ENCODE measurements around the gene CIDEB.

DNA sequence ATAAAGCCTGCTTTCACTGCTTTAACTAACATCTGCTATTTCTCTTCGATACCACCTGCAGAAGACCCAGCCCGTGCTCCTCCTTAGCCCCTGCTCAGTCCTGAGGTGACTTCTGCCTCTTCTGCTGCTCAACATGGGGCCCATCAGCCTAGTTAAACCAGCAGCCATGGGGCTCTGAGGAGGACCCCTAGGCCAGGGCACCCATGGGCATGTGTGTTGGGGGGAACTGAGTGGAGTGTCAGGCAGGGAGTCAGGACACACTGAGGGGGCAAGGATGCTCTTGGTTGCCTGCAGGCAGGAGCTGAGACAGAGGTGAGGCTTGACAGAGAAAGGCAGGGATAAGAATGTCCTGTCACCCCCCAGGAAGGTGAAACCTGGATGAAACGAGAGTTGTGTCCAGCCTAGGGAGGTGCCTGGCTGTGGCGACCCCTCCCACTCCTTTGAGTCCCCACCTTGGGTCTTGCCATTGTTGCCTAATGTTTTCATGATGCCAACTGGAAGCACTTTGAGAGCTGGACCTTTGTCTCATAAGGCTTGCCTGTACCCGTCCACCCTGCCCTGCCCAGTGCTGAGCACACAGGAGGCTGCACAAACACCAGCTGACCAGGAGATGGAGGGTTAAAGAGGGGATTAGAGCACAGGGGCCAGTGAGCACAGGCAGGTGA lies 23.8 kb downstream of the CIDEB start:
- TF ChIP-seq SP1 (IDR thresholded peaks at IDR 0.05; ENCODE audit: low read depth, low read length) (no peak), TCF7 (IDR thresholded peaks at IDR 0.05; ENCODE audit: borderline replicate concordance) (no peak), KDM1A (IDR thresholded peaks at IDR 0.05; ENCODE audit: borderline replicate concordance) (no peak), POLR2AphosphoS5 (IDR thresholded peaks at IDR 0.05; ENCODE audit: low read length) (no peak), POLR2A (IDR thresholded peaks at IDR 0.05; ENCODE audit: low read depth, low read length) (no peak), CHD2 (IDR thresholded peaks at IDR 0.05; ENCODE audit: borderline replicate concordance, low read depth, low read length) (no peak), POLR2AphosphoS2 (IDR thresholded peaks at IDR 0.05; ENCODE audit: low read depth, low read length) (no peak)
- TF ChIP-seq, protein P1, sequence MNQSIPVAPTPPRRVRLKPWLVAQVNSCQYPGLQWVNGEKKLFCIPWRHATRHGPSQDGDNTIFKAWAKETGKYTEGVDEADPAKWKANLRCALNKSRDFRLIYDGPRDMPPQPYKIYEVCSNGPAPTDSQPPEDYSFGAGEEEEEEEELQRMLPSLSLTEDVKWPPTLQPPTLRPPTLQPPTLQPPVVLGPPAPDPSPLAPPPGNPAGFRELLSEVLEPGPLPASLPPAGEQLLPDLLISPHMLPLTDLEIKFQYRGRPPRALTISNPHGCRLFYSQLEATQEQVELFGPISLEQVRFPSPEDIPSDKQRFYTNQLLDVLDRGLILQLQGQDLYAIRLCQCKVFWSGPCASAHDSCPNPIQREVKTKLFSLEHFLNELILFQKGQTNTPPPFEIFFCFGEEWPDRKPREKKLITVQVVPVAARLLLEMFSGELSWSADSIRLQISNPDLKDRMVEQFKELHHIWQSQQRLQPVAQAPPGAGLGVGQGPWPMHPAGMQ (IDR thresholded peaks at IDR 0.05; ENCODE audit: borderline replicate concordance): no peak
- TF ChIP-seq, protein P2, sequence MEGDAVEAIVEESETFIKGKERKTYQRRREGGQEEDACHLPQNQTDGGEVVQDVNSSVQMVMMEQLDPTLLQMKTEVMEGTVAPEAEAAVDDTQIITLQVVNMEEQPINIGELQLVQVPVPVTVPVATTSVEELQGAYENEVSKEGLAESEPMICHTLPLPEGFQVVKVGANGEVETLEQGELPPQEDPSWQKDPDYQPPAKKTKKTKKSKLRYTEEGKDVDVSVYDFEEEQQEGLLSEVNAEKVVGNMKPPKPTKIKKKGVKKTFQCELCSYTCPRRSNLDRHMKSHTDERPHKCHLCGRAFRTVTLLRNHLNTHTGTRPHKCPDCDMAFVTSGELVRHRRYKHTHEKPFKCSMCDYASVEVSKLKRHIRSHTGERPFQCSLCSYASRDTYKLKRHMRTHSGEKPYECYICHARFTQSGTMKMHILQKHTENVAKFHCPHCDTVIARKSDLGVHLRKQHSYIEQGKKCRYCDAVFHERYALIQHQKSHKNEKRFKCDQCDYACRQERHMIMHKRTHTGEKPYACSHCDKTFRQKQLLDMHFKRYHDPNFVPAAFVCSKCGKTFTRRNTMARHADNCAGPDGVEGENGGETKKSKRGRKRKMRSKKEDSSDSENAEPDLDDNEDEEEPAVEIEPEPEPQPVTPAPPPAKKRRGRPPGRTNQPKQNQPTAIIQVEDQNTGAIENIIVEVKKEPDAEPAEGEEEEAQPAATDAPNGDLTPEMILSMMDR (IDR thresholded peaks at IDR 0.05 in 2 of 3, conservative IDR thresholded peaks at IDR 0.05 in 1 of 3; ENCODE audit: control insufficient read depth in 2 of 3, extremely low read depth in 1 of 3, insufficient read depth in 1 of 3, low read depth in 3 of 3, low read length in 3 of 3): no peak
- TF ChIP-seq, protein P3, sequence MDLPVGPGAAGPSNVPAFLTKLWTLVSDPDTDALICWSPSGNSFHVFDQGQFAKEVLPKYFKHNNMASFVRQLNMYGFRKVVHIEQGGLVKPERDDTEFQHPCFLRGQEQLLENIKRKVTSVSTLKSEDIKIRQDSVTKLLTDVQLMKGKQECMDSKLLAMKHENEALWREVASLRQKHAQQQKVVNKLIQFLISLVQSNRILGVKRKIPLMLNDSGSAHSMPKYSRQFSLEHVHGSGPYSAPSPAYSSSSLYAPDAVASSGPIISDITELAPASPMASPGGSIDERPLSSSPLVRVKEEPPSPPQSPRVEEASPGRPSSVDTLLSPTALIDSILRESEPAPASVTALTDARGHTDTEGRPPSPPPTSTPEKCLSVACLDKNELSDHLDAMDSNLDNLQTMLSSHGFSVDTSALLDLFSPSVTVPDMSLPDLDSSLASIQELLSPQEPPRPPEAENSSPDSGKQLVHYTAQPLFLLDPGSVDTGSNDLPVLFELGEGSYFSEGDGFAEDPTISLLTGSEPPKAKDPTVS (IDR thresholded peaks at IDR 0.05; ENCODE audit: low read depth, low read length): no peak
